Endothelial cell of umbilical vein (primary cell): ENCODE data around the gene IL2RG. TPM values are rescaled to one million over a fixed set of nuclear protein-coding genes. Genes with fewer than 3 reads are reported as not detected.

Experiments used
- BruUV-seq: library from RNA; stranded (reverse); fragments of 400-500 nt; replicated peaks from 2 replicates; lab custom pipeline; 2021; lab: Mats Ljungman, UMichigan
- CTCF ChIA-PET: fragments of 300-600, 350-600 bp; sonication (Branson Sonifier 250); formaldehyde crosslinking; loops from one replicate; lab custom pipeline; 2021; ENCODE audit warnings: antibody characterized with exemption, inconsistent platforms; lab: Charles Lee
- POLR2A ChIA-PET: fragments of 300-600, 350-600 bp; sonication (Branson Sonifier 250); formaldehyde crosslinking; loops from one replicate; lab custom pipeline; 2021; ENCODE audit warnings: antibody characterized with exemption, inconsistent platforms; lab: Charles Lee
- DNase-seq: peaks from one replicate; pipeline ENCODE4 v3.0.0-alpha.2; 2011; ENCODE audit warnings: low read depth, low spot score
- FAIRE-seq: peaks from 2 replicates; lab custom pipeline; 2011; peaks lifted over from hg19 to GRCh38; lab: Jason Lieb, UNC
- H2AFZ ChIP-seq: 2 replicates; pipeline ENCODE4 v1.6.0; 2012; ENCODE audit warnings: low read depth, low read length, control low read depth, inconsistent platforms
- H3K27ac ChIP-seq: 2 replicates; pipeline ENCODE4 v1.5.1; 2011; ENCODE audit warnings: low read depth, mild to moderate bottlenecking, control low read depth, low read length, moderate library complexity; ENCODE audit not compliant: insufficient read depth
- H3K27me3 ChIP-seq, 2 experiments: 2 replicates each; pipeline versions ENCODE4 v1.6.0 to v1.6.1; 2011; ENCODE audit warnings: low read length in 2 of 2, mixed read lengths in 1 of 2; ENCODE audit not compliant: control insufficient read depth in 2 of 2, insufficient read depth in 2 of 2
- H3K36me3 ChIP-seq, 2 experiments: 2 replicates in 1 of 2; 3 replicates in 1 of 2; pipeline ENCODE4 v1.5.1; 2011; ENCODE audit warnings: low read length in 2 of 2, mild to moderate bottlenecking in 1 of 2, moderate library complexity in 1 of 2; ENCODE audit not compliant: control insufficient read depth in 2 of 2, insufficient read depth in 2 of 2; ENCODE audit errors: extremely low read depth in 1 of 2
- H3K4me1 ChIP-seq: 3 replicates; pipeline ENCODE4 v1.5.1; 2011; ENCODE audit warnings: mild to moderate bottlenecking, low read length; ENCODE audit not compliant: control insufficient read depth, insufficient read depth; ENCODE audit errors: extremely low read depth
- H3K4me2 ChIP-seq: 2 replicates; pipeline ENCODE4 v1.6.1; 2011; ENCODE audit warnings: low read length, control low read depth, mixed read lengths; ENCODE audit not compliant: insufficient read depth
- H3K4me3 ChIP-seq, 3 experiments: fragments of 200-600 bp in 1 of 3; sonication (generic), shearing (Covaris generic) in 1 of 3; replicated peaks in 1 of 3; 2 replicates each; pipeline ENCODE4 v1.5.1; 2011 to 2016; ENCODE audit warnings: control low read depth in 3 of 3, low read length in 3 of 3, mild to moderate bottlenecking in 2 of 3, inconsistent platforms in 1 of 3, low read depth in 1 of 3, moderate library complexity in 1 of 3; ENCODE audit not compliant: insufficient read depth in 1 of 3
- H3K79me2 ChIP-seq: 2 replicates; pipeline ENCODE4 v1.6.0; 2012; ENCODE audit warnings: low read length, inconsistent platforms; ENCODE audit not compliant: control insufficient read depth, insufficient read depth
- H3K9ac ChIP-seq: replicated peaks from 2 replicates; pipeline ENCODE3; 2011; ENCODE audit warnings: low read length, control low read depth; ENCODE audit not compliant: insufficient read depth; ENCODE audit errors: extremely low read depth
- H3K9me1 ChIP-seq: replicated peaks from 3 replicates; pipeline ENCODE4 v1.6.0; 2011; ENCODE audit warnings: mild to moderate bottlenecking, low read length; ENCODE audit not compliant: control insufficient read depth, insufficient read depth; ENCODE audit errors: extremely low read depth
- H3K9me3 ChIP-seq: replicated peaks from 2 replicates; pipeline ENCODE4 v1.5.1; 2012; ENCODE audit warnings: low read length, inconsistent platforms; ENCODE audit not compliant: control insufficient read depth, insufficient read depth
- H4K20me1 ChIP-seq: replicated peaks from 2 replicates; pipeline ENCODE3; 2011; ENCODE audit warnings: mild to moderate bottlenecking, low read length; ENCODE audit not compliant: control insufficient read depth, insufficient read depth; ENCODE audit errors: extremely low read depth
- CTCF ChIP-seq, 2 donors: IDR thresholded peaks; 1 replicate in 1 of 2; 2 replicates in 1 of 2; pipeline ENCODE4 v1.5.1; 2011; ENCODE audit warnings: low read length in 2 of 2, mild to moderate bottlenecking in 2 of 2, moderate library complexity in 2 of 2, control low read depth in 1 of 2, inconsistent platforms in 1 of 2, low read depth in 1 of 2; ENCODE audit not compliant: insufficient read depth in 1 of 2; ENCODE audit errors: extremely low read depth in 1 of 2
- EZH2 ChIP-seq: IDR thresholded peaks from 2 replicates; pipeline ENCODE4 v1.6.1; 2012; ENCODE audit warnings: borderline replicate concordance, low read depth, mild to moderate bottlenecking, moderate library complexity, low read length, inconsistent platforms; ENCODE audit not compliant: severe bottlenecking
- FOS ChIP-seq: IDR thresholded peaks from 2 replicates; pipeline ENCODE4 v1.6.1; 2011; ENCODE audit warnings: mild to moderate bottlenecking, low read length, moderate library complexity, borderline replicate concordance; ENCODE audit not compliant: insufficient read depth
- GATA2 ChIP-seq: IDR thresholded peaks from 2 replicates; pipeline ENCODE4 v1.7.0; 2011; ENCODE audit warnings: low read depth, mild to moderate bottlenecking, moderate library complexity, mixed read lengths, low read length; ENCODE audit not compliant: insufficient read length, insufficient read depth
- JUN ChIP-seq: IDR thresholded peaks from 2 replicates; pipeline ENCODE4 v1.6.1; 2011; ENCODE audit warnings: borderline replicate concordance, low read depth; ENCODE audit not compliant: insufficient read length, insufficient read depth
- MAX ChIP-seq: IDR thresholded peaks from 2 replicates; pipeline ENCODE4 v1.6.1; 2011; ENCODE audit not compliant: insufficient read depth, insufficient read length
- MYC ChIP-seq: IDR thresholded peaks from one replicate; pipeline ENCODE4 v1.6.1; 2011; ENCODE audit warnings: mild to moderate bottlenecking, low read depth, low read length
- POLR2A ChIP-seq: IDR thresholded peaks from 2 replicates; pipeline ENCODE4 v1.6.1; 2012; ENCODE audit warnings: low read depth, mild to moderate bottlenecking, control low read depth, low read length
- POLR2AphosphoS5 ChIP-seq: IDR thresholded peaks from 2 replicates; pipeline ENCODE4 v1.6.1; 2012; ENCODE audit warnings: low read depth, mild to moderate bottlenecking, control low read depth, low read length, moderate library complexity; ENCODE audit not compliant: insufficient read depth
- dilution Hi-C: fragments of 300-500 bp; cut with MboI; formaldehyde crosslinking; loops from one replicate; pipeline ENCODE4 v1.15.0; 2019; ENCODE audit warnings: low sequenced_read_pairs; ENCODE audit not compliant: extremely low pct_ligation_motif_present
- intact Hi-C: fragments of 100-400 bp; cut with micrococcal nuclease; formaldehyde crosslinking; loops from one replicate; pipeline ENCODE4 v1.10.0; 2022
- polyA plus RNA-seq, 4 experiments: library from polyadenylated mRNA; depleted of rRNA in 3 of 4; stranded (reverse) in 3 of 4; unstranded in 1 of 4; fragments of >200 nt; gene quantifications; 2 replicates each; pipeline versions ENCODE4 v1.2.1 to v1.2.3, GENCODE V29; 2011 to 2012; ENCODE audit warnings: missing spikeins in 1 of 4
- total RNA-seq: library from RNA; stranded (reverse); gene quantifications from 2 replicates; pipeline ENCODE4 v1.2.3, GENCODE V29; 2021

IL2RG gene
- total and polyA plus RNA-seq, 2 donors (not counting 3 experiments of a cell fraction or from before 2014, with no cell fraction given): 0.07 TPM; not detected in 1

GRCh38 chrX:71081330-71082123 is 29.9 kb downstream of the IL2RG start:
- intact Hi-C loops (no loop called here), dilution Hi-C loops (no loop called here)
- H3K36me3 ChIP-seq: no peaks in the 10 kb centered on the region
- ChIA-PET CTCF (interaction anchor here (0.6 to 1.0 kb wide), 2 partner anchors 37 to 56 kb away, joined by 3 to 4 read pairs; partner anchors contain the start of gene MED12), POLR2A (no interaction called here)
- no peaks in the 10 kb centered on the region for H3K4me1 ChIP-seq
- TF ChIP-seq EZH2 (no peak), FOS (no peak), POLR2A (no peak), JUN (no peak), GATA2 (no peak), CTCF (IDR thresholded peaks at IDR 0.05; ENCODE audit: extremely low read depth in 1 of 2, insufficient read depth in 1 of 2, low read depth in 1 of 2, low read length in 2 of 2) (no peak), POLR2AphosphoS5 (no peak), MYC (no peak), MAX (no peak)
- no peak overlapping the region for H3K4me3 ChIP-seq
- no peak overlapping the region for H3K9ac ChIP-seq
- H4K20me1 ChIP-seq: no peaks in the 10 kb centered on the region
- no peak overlapping the region for H3K27ac ChIP-seq
- DNase-seq (peak; percentile 45), FAIRE-seq (no peak)
- no TSS peak for BruUV-seq
- no peaks in the 10 kb centered on the region for H3K79me2 ChIP-seq
- peaks cover 0 to 1% of the 10 kb centered on the region in 2 experiments for H3K27me3 ChIP-seq
- no peaks in the 10 kb centered on the region for H3K9me1 ChIP-seq
- H2AFZ ChIP-seq: no peak overlapping the region
- no peak overlapping the region for H3K4me2 ChIP-seq
- no peaks in the 10 kb centered on the region for H3K9me3 ChIP-seq
